ENCODE data around the gene CABCOCO1.

CABCOCO1 gene

DNA sequence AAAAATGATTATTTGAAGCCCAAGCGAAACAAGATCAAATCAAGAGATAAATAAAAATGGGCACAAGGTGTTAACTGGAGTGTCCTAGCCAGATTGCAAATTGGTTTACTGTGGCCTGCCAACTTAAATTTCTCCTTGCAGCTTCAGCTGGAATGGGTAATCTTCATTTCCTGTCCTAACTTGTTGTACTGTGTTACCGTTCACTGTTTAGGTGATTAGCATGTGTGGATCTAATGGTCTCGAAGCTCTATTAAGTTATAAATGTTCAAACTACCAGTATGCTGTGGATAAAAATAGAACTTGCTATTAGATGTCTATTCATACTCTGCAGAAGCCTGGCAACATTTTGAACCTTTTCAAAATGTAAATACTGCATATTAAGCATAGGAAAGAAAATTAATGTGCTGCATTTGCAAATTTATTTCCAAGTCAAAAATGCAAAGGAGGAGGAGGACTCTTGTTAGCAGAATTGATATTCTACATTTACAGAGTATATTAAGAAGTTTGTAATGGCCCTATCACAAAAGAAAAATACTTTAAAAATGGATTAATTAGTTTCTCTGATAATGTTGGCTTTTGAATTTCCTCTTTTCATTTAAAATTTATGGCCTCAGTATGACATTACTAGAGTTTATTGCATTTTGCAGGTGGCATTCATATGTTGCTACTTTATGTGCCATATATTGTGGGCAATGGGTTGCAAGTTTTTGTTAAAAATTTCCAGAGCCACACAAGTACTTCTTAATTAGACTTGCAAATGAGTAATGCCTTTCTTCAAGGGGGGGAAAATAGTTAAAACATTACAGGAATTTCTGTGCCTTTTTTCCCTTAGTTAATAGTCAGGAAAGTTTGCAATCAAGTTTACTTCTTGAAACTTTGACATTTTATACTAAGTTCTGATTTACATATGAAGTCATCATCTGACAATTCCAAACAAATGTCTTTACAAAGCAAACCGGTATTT, 92.1 kb downstream of the CABCOCO1 start:
- no peak for DNase-seq (ENCODE audit: low read depth in 2 of 2)

DNA sequence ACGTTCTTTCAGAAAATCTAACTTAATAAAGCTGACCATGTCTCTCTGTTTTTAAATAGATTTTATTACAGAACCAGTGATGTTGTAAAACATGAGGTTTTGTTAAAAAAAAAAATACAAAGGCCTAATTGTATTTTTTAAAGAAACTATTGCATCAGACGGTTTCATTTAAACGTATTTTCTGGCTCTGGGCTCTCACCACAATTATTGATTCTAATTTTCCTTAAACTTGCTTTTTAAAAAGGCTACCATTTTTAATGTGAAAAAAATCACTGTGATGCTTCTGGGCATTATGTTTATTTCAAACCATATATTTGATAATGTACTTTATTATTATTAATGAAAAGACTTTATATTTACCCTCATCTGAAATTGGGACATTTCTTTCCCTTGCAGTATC, 94.3 kb downstream of the CABCOCO1 start:
- no peak for DNase-seq (ENCODE audit: low read depth in 2 of 2)

DNA sequence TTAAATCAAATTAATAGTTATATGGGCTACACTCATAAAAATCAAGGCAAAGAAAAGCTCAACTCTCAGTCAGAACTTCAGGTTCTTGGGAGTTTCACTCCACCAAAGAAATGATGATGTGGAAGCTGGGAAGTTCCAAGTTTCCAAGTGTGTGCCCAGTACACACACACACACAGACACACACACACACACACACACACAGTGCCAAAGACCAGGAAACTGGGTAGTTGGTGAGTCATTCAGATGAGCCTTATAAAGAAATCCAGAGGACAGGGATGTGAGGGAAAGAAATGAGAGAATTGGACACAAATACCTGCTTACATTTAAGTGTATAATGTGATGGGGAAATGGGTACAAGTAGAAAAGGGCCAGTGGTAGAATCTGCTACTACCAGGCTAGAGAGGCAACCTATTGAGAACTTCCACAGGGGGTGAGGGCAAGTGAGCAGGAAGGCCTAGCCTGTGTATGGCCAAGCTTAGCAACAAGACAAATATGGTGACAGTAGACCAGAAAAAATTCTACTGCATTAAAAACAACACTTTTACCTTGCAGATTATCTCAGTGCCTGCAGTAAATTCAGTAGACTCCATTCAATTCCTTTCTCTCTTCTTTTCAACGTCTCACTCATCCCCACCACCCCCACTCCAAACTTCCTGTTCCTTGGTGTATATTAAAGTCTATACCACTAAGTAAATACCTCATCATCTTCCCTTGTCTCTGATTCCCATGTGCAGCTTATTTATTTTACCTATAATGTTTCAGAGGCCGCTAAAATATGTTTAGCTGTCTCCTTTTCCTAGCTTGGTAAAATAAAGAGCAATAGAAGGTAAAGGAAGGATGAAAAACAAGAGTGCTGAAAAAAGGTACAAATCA, 95.0 kb downstream of the CABCOCO1 start:
- no peak for DNase-seq (ENCODE audit: low read depth in 2 of 2)

DNA sequence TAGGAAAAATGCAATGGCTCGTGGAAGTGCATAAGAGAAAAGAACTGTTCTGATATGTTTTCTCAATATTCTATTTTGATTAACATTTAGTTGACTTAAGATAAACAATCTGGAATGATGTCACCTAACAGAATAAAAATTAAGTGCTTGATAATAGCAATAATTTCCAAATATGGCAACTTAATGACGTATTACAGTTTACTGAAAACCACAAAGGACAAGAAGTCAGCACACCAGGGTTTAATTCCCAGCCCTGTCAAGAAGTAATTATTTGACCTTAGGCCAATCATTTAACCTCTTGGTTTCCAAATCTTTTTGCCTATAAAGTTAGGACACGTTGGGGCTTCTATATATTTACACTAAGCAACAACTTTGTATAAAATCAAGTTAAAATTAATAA, 95.7 kb downstream of the CABCOCO1 start:
- no peak for DNase-seq (ENCODE audit: low read depth in 2 of 2)

DNA sequence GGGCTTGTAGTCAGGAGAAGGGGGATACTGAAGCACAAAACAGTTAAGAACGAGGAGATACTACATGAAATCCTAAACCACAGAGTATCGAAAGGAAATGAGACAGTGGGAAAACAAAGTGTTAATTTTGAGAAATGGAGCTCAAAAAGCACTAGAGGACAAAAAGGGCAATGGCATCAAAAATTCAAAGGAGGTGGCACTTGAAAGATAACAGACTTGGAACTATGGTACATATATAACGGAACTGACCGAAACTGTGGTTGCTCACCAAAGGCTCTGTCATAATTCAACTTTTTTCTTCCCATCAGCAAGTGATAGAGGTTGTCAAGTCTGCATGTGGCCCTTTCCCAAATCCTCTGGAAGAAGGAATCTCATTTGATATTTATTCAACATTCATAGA, 97.0 kb downstream of the CABCOCO1 start:
- no peak for DNase-seq (ENCODE audit: low read depth in 2 of 2)

DNA sequence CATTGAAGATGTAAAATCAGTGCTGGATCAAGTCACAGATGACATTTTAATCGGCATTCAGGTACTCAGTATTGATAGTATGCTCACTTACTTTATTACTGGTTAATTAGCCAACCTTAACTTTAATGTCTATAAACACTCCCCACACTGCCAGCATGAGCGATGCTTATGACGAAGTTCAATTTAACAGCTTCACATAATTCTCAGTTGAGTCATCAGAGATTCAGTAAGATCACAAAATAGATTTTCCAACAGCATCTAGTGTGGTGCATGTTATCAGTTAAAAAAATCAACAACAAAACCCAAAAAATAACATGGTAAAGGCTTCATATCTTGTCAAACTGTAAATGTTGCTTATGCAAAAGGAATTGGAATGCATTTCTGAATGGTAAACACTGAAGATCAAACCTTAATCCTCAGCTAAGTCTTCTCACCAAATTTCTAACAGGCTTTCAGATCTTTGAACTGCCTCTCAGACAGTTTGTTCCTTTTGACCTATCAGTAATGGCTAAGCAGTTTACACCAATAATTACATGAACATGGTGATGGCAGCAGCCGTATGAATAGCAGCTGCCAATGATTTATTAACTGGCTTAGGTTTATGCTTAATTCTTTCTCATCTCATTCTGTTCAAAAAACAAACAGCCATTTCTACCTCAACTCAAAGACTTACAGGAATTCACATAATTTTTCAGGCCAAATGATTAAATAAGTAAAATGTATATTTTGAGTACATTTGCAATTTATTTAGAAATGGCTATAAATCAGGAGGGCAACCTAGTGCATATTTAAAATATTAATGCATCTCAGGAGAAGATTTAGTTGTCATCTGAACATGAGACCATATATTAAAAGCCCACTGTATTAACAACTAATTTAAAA, 98.5 kb downstream of the CABCOCO1 start:
- DNase-seq (ENCODE audit: low read depth in 2 of 2): no peak

DNA sequence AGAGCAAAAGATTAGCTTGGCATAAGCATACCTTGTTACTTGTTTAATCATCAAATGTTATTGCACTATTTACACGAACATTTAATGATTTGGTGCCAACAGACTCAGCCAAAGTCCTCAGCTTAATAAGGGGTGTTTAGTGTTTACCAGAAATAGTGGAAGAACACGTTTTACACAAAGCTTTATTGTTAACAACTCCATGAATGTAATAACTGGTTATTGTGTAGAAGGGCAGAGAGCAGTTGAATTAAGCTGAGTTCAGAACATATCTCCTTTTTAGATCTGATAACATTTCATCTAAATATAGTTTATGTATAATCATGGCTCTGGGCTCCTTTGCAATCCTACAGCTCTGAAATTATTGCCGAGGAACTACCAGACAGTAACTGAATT, 99.1 kb downstream of the CABCOCO1 start:
- no peak for DNase-seq (ENCODE audit: low read depth in 2 of 2)

DNA sequence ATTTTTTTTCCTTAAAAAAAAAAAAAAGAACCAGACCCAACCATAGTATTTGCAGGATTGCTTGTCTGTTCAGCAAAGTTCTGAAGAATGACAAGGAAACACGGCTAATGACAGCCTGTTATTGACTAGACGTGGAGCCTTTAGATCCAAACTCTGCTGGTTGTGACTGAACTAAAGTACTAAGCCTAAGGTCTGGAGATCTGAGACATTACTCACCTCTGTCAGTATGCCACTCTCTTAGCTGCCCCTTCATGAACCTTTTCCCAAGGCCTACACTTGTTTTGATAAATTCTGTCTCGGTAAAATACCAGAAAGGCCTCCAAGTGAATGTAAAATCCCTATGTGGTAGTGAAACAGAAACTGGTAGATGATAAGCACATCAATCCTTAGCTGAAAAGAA, 101.0 kb downstream of the CABCOCO1 start:
- no peak for DNase-seq (ENCODE audit: low read depth in 2 of 2)

DNA sequence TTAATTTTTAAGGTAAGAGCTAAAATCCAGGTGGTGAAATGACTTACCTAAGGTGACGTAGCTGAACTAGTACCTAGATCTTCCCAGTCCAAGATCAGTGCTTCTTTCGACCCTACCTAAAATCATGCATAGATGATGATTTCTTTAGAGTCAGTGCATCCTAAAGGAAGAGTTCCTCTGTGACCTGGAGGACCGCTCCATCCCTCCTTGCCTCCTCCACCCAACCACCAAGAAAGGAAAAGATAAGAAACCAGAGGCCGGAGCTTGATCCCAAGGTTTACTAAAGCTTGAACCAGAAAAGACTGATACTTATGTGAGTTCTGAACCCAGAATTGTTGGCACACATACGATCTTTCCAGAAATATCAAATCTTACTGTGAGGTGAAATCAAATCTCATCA, 101.8 kb downstream of the CABCOCO1 start:
- no peak for DNase-seq (ENCODE audit: low read depth in 2 of 2)

DNA sequence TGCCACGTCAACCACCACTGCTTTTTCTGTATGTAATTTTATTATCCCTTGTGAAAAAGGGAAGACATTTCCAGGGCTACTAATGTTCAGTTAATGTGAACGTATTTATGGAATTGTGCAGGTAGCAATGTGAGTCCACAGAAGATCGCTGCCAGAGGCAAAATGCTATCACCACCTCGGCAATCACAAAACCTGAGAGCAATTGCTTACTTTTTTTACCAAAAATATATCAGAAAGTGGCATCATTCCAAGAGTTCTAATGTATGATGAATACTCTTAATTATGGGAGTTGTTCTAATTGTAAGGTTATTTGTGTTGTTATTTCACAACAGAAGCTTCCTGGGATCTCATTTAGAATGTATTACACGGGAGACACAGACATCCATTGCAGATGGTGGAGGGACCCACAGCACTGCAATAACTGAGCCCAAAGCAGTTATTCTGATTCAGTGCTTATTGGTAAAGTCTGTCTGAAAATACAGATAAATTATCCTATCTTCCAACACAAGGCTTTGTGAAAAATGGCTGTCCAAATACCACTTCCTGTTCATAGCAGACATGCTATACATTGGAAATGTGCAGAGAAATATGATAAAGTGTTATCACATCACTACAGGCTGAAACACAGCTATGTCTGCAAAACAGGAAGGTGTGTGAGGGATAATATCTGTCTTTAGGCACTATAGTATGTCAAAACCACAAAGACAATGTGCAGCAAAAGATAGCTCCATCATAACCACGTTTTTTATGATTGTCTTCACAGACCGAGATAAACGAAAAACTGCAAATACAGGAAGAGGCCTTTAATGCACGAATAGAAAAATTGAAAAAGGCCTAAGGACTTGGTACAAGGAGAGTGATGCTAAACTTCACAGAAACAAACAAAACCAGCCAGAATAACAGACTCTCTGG, 102.7 kb downstream of the CABCOCO1 start:
- DNase-seq (ENCODE audit: low read depth in 2 of 2): no peak

DNA sequence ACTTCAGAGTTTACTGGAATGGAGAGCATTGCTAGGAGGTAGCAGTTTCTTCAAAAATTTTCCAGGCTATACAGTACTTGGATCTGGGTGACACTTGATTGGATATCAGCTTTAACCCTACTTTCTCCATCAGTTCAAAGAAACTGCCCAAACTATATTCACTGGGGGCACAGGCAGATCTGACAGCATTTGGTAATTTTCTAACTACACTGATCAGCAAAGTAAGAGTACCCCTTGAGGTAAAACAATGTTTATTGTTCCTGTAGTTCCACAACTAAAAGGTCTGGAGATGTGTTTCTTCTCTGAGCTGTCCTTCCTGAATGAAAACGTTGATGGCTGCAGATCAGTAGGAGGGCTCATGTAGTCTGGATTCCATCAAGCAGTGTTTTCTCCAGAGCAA, 104.2 kb downstream of the CABCOCO1 start:
- DNase-seq (ENCODE audit: low read depth in 2 of 2): no peak

DNA sequence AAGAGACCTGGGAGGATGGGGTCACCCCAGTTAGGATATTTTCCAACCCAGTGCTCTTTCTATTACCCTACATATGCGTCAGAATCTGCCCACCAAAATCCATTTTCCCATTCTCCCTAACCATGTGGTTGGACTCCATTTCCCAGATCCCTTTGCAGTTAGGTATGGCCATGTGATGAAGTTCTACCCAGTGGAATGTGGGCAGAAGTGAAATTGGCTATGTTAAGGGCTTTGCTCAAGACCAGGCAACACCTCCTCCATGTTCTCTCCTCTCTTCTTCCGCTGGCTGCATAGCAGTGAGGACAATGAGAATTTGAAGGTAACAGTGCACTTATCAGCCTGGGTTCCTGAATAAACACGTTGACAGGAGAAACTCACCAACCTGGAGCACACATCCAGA, 111.3 kb downstream of the CABCOCO1 start:
- DNase-seq (ENCODE audit: low read depth in 2 of 2): no peak

DNA sequence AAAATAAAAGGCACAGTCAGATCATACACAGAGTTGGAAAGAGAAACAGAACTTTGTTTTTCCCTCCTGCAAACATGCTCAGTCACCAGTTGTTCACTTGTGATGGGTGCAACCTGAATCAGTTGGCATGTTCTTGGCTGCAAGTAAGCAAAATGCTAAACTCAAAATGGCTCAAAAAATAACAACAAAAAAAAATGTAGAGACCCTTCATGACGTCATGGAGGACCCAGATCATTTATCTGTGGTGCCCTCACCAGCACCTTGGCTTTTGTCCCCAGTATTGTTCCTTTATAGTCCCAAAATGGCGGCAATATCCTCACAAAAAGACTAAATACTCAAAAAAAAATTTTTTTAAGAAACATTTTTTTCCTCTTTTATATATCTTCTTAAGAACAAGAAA, 112.4 kb downstream of the CABCOCO1 start:
- no peak for DNase-seq (ENCODE audit: low read depth in 2 of 2)

DNA sequence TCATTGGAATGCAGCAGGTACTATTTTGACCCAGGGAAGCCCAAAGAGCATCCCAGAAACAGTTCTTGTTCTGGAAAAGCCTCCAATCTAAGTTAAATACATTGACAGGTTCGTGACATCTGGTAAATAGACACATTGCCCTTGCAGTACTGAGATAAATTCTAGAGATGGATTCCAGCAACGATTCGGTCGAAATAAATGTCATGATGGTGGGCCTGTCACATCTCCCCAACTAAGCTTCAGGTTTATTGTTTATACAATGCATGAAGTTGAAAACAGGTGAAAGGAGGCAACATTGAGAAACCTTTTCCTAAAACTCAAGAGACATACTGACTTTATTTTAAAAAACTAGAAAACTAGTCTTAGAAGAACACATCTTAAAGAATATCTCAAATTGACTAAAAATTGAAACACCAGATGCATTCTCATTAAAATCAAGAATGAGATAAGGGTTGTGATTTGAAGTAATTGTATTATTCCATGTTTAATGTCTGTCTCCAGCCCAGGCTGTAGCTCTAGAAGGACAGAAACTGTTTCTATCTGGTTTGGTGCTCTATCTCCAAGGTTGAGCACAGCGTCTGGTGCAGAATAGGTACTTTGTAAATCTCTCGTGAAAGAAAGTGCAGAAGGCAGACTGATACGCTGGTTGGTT, 114.0 kb downstream of the CABCOCO1 start:
- no peak for DNase-seq (ENCODE audit: low read depth in 2 of 2)

DNA sequence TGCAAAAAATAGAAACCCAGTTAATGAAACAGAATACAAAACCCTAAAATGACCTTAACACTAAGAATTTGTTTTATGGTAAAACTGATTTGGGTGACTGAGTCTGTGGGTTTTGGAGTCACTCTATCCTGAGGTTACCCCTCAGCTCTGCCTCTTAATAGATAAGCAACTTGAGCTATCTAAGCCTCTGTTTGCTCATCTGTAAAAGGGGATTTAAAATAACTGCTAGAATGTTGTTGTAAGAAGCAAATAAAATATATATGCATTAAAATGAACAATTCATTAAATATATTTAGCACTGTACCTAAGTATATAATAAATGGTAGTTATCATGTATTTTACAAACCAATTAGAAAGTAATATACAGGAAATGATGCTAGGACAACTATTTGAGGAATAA, 115.4 kb downstream of the CABCOCO1 start:
- DNase-seq (ENCODE audit: low read depth in 2 of 2): no peak

DNA sequence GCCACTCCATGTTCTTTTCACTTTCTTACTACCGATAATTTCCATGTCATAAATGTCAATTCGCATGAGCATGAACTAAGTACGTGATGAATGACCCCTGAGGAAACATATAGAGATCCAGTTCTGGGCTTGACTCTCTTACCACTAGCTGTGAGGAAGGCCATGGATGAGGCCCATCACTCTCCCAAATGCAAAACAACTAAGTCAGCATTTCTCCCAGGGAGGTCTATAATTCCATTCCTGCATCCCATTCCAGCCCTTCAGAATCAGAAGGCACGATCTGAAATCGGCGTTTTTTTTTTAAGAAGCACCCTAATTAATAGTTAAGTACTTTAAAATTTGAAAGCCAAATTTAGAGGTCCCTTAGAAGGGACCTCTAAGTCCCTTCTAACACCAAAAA, 116.5 kb downstream of the CABCOCO1 start:
- DNase-seq (ENCODE audit: low read depth in 2 of 2): no peak

DNA sequence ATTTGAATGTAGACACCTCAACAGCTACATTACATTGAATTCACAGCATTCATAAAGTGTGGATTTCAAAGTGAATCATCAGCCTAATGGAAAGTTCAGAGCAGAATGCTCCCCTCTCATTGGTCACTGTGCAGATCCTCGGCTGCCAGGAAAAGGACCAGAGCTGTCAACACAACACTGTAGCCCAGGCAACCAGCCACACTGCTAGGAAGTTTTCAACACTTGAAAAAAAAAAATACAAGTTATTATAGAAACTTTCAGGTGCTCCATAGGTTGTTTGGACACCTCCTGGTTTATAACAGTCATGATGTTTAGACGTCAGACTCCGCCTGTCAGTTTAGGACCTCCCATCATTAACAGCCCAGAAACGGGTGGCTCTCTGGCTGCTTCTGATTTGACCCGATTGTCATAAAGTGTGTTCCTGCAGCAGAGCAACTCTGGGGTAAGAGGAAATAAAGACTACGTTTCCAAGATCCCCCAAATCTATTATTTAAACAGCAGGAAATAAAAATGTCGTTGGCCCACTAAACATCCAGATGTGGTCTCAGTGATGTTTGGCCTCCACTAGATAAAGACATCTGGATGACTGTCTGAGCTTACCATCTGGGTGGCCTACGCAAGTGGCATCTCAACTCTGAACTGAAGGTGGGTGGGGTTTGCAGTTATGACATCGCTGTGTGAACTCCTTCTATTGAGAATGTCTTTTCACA, 117.4 kb downstream of the CABCOCO1 start:
- DNase-seq (ENCODE audit: low read depth in 2 of 2): no peak

DNA sequence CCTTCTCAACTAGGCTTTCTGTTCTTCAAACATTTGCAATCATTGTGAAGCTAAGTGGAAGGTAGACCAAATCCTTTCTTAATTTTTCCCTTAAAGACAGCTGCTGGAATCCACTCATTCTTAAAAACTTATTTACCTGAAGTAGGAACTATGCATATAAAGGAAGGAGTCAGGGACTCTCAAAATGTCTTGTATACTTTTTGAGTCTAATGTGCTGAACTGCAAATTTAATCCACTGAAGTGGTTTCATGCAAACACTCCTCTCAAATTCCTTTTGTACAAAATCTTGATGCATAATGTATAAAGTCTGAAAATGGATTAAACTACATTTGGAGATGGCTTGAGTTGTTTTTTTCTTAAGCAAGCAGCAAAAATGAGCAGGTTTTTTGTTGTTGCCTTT, 118.0 kb downstream of the CABCOCO1 start:
- DNase-seq (ENCODE audit: low read depth in 2 of 2): no peak

DNA sequence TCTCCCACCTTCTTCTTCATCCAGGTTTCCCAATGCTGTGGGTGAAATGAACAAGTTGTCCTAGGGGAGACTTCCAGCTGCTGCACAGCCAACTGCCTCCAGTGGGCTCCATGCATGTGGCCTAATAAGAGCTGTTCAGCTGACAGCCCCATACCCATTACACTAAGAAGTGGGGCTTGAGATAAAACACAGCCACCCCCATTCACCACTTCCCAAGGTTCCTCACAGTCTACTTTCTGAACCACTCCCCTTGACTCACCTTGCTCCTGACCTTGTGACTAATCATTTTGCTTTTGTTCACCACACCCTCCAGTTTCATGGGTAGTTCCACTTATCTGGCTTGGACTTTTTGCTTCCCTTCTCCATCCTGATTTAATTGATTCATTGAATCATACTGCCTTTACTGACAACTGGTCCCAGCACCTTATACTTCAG, 119.3 kb downstream of the CABCOCO1 start:
- DNase-seq (ENCODE audit: low read depth in 2 of 2): no peak
